GM12878 (cell line): ENCODE results near the gene CDC123. TPM values are rescaled to one million over a fixed set of nuclear protein-coding genes. Genes with fewer than 3 reads are reported as not detected.

Experiments
- ATAC-seq: fragments of 200-7000 bp; cut with Tn5 transposase; 3 replicates; pipeline ENCODE4 v1.9.1; 2020; ENCODE audit warnings: mild to moderate bottlenecking, moderate library complexity
- BruUV-seq: library from RNA; stranded (reverse); fragments of 400-500 nt; replicated peaks from 2 replicates; lab custom pipeline; 2021; lab: Mats Ljungman, UMichigan
- CTCF ChIA-PET: fragments of 300-600 bp; sonication (Branson Sonifier 250); formaldehyde crosslinking; extraction: SDS; loops from one replicate; lab custom pipeline; 2021; ENCODE audit warnings: inconsistent platforms; lab: Yijun Ruan, JAX
- POLR2A ChIA-PET: fragments of 350-600 bp; formaldehyde crosslinking; extraction: SDS; loops from one replicate; lab custom pipeline; 2021; ENCODE audit warnings: inconsistent platforms; lab: Charles Lee
- RAD21 ChIA-PET: fragments of 300-600 bp; sonication (Branson Sonifier 250); formaldehyde crosslinking; loops from one replicate; lab custom pipeline; 2023; ENCODE audit warnings: antibody characterized with exemption; ENCODE audit not compliant: unreplicated experiment; lab: Charles Lee
- SMC1A ChIA-PET: fragments of 300-600 bp; sonication (Branson Sonifier 250); formaldehyde crosslinking; loops from one replicate; lab custom pipeline; 2023; ENCODE audit not compliant: unreplicated experiment, uncharacterized antibody; lab: Charles Lee
- DNase-seq: peaks from one replicate; pipeline ENCODE4 v3.0.0-alpha.2; 2011; ENCODE audit warnings: low read depth, low spot score
- FAIRE-seq: peaks from 3 replicates; lab custom pipeline; 2011; peaks lifted over from hg19 to GRCh38; lab: Jason Lieb, UNC
- H2AFZ ChIP-seq: 2 replicates; pipeline ENCODE4 v1.6.0; 2011; ENCODE audit warnings: low read depth, low read length, control low read depth; ENCODE audit not compliant: control insufficient read depth
- H3K27ac ChIP-seq: 2 replicates; pipeline ENCODE4 v1.5.1; 2011; ENCODE audit warnings: control low read depth; ENCODE audit not compliant: control insufficient read depth, insufficient read depth
- H3K27me3 ChIP-seq, 2 experiments: replicated peaks in 1 of 2; 2 replicates each; pipeline versions ENCODE4 v1.6.0 to v1.6.1; 2011; ENCODE audit warnings: low read length in 1 of 2; ENCODE audit not compliant: control insufficient read depth in 2 of 2, insufficient read depth in 2 of 2
- H3K36me3 ChIP-seq, 2 experiments: 2 replicates each; pipeline ENCODE4 v1.5.1; 2011; ENCODE audit warnings: low read length in 1 of 2; ENCODE audit not compliant: control insufficient read depth in 2 of 2, insufficient read depth in 2 of 2
- H3K4me1 ChIP-seq: 2 replicates; pipeline ENCODE4 v1.6.1; 2011; ENCODE audit warnings: mild to moderate bottlenecking, low read length, moderate library complexity, mixed read lengths; ENCODE audit not compliant: control insufficient read depth, insufficient read depth
- H3K4me2 ChIP-seq: 2 replicates; pipeline ENCODE4 v1.6.0; 2011; ENCODE audit warnings: control low read depth; ENCODE audit not compliant: control insufficient read depth, insufficient read depth
- H3K4me3 ChIP-seq: fragments of 200-600 bp; sonication (generic); 2 replicates; pipeline ENCODE4 v1.5.1; 2016
- H3K79me2 ChIP-seq: 2 replicates; pipeline ENCODE4 v1.6.0; 2011; ENCODE audit warnings: low read length; ENCODE audit not compliant: control insufficient read depth, insufficient read depth
- H3K9ac ChIP-seq: 2 replicates; pipeline ENCODE4 v1.8.0; 2011; ENCODE audit warnings: low read length, control low read depth, mixed read lengths; ENCODE audit not compliant: control insufficient read depth, insufficient read depth
- H3K9me3 ChIP-seq: replicated peaks from 3 replicates; pipeline ENCODE4 v1.5.1; 2011; ENCODE audit warnings: mild to moderate bottlenecking, low read length; ENCODE audit not compliant: control insufficient read depth, insufficient read depth
- H4K20me1 ChIP-seq: 2 replicates; pipeline ENCODE4 v1.6.0; 2011; ENCODE audit not compliant: control insufficient read depth, insufficient read depth
- NBN ChIP-seq: fragments of 450-650 bp; IDR thresholded peaks from 2 replicates; pipeline ENCODE4 v1.6.1; 2016
- NFYB ChIP-seq: IDR thresholded peaks from 2 replicates; pipeline ENCODE4 v1.6.1; 2011; ENCODE audit warnings: low read depth, mild to moderate bottlenecking, low read length, improper control_type of control experiment, moderate library complexity; ENCODE audit not compliant: insufficient read depth
- PML ChIP-seq: IDR thresholded peaks from 2 replicates; pipeline ENCODE4 v1.6.1; 2012; ENCODE audit warnings: low read length, inconsistent platforms
- POLR2A ChIP-seq: IDR thresholded peaks from 2 replicates; pipeline ENCODE4 v1.6.1; 2011; ENCODE audit warnings: low read depth, mild to moderate bottlenecking, low read length
- SUPT20H ChIP-seq: IDR thresholded peaks from 2 replicates; pipeline ENCODE4 v1.6.1; 2011; ENCODE audit warnings: low read depth, mild to moderate bottlenecking, low read length, moderate library complexity, borderline replicate concordance; ENCODE audit not compliant: control insufficient read depth
- TARDBP ChIP-seq: IDR thresholded peaks from 2 replicates; pipeline ENCODE4 v1.6.1; 2016; ENCODE audit warnings: borderline replicate concordance
- ZNF384 ChIP-seq: IDR thresholded peaks from 2 replicates; pipeline ENCODE4 v1.6.1; 2012; ENCODE audit warnings: low read depth, mild to moderate bottlenecking, low read length, improper control_type of control experiment, borderline replicate concordance
- WGBS: methylation state at CpG from one replicate; pipeline ENCODE4 v1.1.6; 2016; ENCODE audit warnings: low lambda C conversion rate; ENCODE audit not compliant: insufficient replicate concordance, insufficient coverage; ENCODE audit errors: missing lambda C conversion rate; 5-methylcytosine and 5-hydroxymethylcytosine counted together
- in situ Hi-C: fragments of 300-500 bp; cut with MboI; formaldehyde crosslinking; loops from 9 replicates; pipeline ENCODE4 v1.14.3; 2018; ENCODE audit warnings: mixed read lengths
- intact Hi-C: fragments of 100-400 bp; cut with micrococcal nuclease; formaldehyde crosslinking; loops from one replicate; pipeline ENCODE4 v1.14.2; 2022; ENCODE audit not compliant: unreplicated experiment
- polyA plus RNA-seq, 11 experiments: library from polyadenylated mRNA; depleted of rRNA in 4 of 11; unstranded in 6 of 11; stranded (reverse) in 5 of 11; fragments of >200 nt; fragmentation: Nextera tagmentation in 4 of 11; fragmentation: Illumina TruSeq in 1 of 11; extraction: Ambion mirVana in 4 of 11; extraction: Trizol in 1 of 11; gene quantifications; 1 replicate in 1 of 11; 2 replicates in 10 of 11; pipeline versions ENCODE4 v1.2.1 to v1.2.3, GENCODE V29; 2011 to 2016; ENCODE audit warnings: inconsistent platforms in 2 of 11, missing spikeins in 2 of 11, low read depth in 1 of 11
- total RNA-seq, 4 experiments: library from RNA; depleted of rRNA in 3 of 4; stranded (reverse); fragments of >200 nt in 3 of 4; fragmentation: Illumina TruSeq in 1 of 4; extraction: Trizol in 1 of 4; gene quantifications; 2 replicates each; pipeline versions ENCODE4 v1.2.1 to v1.2.3, GENCODE V29; 2013 to 2021
- TF ChIP-seq, protein P1 (sequence below): IDR thresholded peaks from 2 replicates; pipeline ENCODE4 v1.6.1; 2012; ENCODE audit warnings: low read depth, low read length, improper control_type of control experiment
- TF ChIP-seq, protein P2 (sequence below): fragments of 450-650 bp; IDR thresholded peaks from 2 replicates; pipeline ENCODE4 v1.6.1; 2016; ENCODE audit warnings: mild to moderate bottlenecking, moderate library complexity, borderline replicate concordance

CDC123 gene
- total and polyA plus RNA-seq, 10 of the 15 experiments (the other 5 are each of a cell fraction or from before 2014, with no cell fraction given) = 128 to 360 (median 209) TPM

GRCh38 chr10:12181065-12181775, 14.8 kb upstream of the CDC123 start (continued):
- TF ChIP-seq, protein P1, sequence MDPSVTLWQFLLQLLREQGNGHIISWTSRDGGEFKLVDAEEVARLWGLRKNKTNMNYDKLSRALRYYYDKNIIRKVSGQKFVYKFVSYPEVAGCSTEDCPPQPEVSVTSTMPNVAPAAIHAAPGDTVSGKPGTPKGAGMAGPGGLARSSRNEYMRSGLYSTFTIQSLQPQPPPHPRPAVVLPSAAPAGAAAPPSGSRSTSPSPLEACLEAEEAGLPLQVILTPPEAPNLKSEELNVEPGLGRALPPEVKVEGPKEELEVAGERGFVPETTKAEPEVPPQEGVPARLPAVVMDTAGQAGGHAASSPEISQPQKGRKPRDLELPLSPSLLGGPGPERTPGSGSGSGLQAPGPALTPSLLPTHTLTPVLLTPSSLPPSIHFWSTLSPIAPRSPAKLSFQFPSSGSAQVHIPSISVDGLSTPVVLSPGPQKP = no peak
- TF ChIP-seq NBN = no peak
- TF ChIP-seq, protein P2, sequence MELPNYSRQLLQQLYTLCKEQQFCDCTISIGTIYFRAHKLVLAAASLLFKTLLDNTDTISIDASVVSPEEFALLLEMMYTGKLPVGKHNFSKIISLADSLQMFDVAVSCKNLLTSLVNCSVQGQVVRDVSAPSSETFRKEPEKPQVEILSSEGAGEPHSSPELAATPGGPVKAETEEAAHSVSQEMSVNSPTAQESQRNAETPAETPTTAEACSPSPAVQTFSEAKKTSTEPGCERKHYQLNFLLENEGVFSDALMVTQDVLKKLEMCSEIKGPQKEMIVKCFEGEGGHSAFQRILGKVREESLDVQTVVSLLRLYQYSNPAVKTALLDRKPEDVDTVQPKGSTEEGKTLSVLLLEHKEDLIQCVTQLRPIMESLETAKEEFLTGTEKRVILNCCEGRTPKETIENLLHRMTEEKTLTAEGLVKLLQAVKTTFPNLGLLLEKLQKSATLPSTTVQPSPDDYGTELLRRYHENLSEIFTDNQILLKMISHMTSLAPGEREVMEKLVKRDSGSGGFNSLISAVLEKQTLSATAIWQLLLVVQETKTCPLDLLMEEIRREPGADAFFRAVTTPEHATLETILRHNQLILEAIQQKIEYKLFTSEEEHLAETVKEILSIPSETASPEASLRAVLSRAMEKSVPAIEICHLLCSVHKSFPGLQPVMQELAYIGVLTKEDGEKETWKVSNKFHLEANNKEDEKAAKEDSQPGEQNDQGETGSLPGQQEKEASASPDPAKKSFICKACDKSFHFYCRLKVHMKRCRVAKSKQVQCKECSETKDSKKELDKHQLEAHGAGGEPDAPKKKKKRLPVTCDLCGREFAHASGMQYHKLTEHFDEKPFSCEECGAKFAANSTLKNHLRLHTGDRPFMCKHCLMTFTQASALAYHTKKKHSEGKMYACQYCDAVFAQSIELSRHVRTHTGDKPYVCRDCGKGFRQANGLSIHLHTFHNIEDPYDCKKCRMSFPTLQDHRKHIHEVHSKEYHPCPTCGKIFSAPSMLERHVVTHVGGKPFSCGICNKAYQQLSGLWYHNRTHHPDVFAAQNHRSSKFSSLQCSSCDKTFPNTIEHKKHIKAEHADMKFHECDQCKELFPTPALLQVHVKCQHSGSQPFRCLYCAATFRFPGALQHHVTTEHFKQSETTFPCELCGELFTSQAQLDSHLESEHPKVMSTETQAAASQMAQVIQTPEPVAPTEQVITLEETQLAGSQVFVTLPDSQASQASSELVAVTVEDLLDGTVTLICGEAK = no peak
- no peak for TF ChIP-seq ZNF384

- intact Hi-C loops (no loop called here), in situ Hi-C loops (no loop called here)
- DNase-seq (no peak), FAIRE-seq (no peak), ATAC-seq (no peak)
- 99% methylated on average over 7 of the region's 7 CpGs for WGBS
- Histone ChIP-seq H3K9me3 (no peaks in the 10 kb centered on the region), H3K4me3 (no peak overlapping the region), H3K79me2 (no peaks in the 10 kb centered on the region; the same call in 1 of the 2 replicates), H3K4me1 (no peaks in the 10 kb centered on the region), H2AFZ (no peak overlapping the region), H3K27ac (no peak overlapping the region), H3K27me3 (no peaks in the 10 kb centered on the region), H3K36me3 (peaks cover 3 to 14% of the 10 kb centered on the region in 2 experiments), H3K9ac (no peak overlapping the region), H4K20me1 (no peaks in the 10 kb centered on the region), H3K4me2 (no peak overlapping the region)
- ChIA-PET CTCF (interaction anchor here (0.7 to 0.9 kb wide), 2 partner anchors 14 to 31 kb away, joined by 3 to 6 read pairs; no protein-coding TSS in a partner anchor), SMC1A (no interaction called here), RAD21 (no interaction called here), POLR2A (no interaction called here)
- no TSS peak for BruUV-seq
- TF ChIP-seq TARDBP (no peak), PML (no peak), NFYB (no peak), POLR2A (no peak), SUPT20H (no peak)
Measured at GRCh38 chr10:12184165-12184564, 11.8 kb upstream of the CDC123 start.
